ENCODE data around the gene FBLN7. TPM values are rescaled to one million over a fixed set of nuclear protein-coding genes. Genes with fewer than 3 reads are reported as not detected.

Gene FBLN7
- total and polyA plus RNA-seq, 11 donors, result 0.23 to 2.9 (median 0.49) TPM; not detected in 1

GRCh38 chr2:112154246-112155117 is 16.3 kb downstream of the FBLN7 start:
- 86 to 88% (median 87%) methylated on average over 13 to 14 of the region's 14 CpGs for WGBS, 4 donors
- ATAC-seq, result no peak

GRCh38 chr2:112155331-112156151 is 17.4 kb downstream of the FBLN7 start:
- no peak for DNase-seq
- H3K9me3 ChIP-seq, result no peaks in the 10 kb centered on the region
- H3K4me3 ChIP-seq, result no peak overlapping the region
- 81 to 85% (median 84%) methylated on average over 20 to 27 of the region's 27 CpGs for WGBS, 4 donors
- intact Hi-C loops (cut with DNase I), result no loop called here
- no peaks in the 10 kb centered on the region for H3K36me3 ChIP-seq
- no peak overlapping the region for H3K27ac ChIP-seq
- no peak for ATAC-seq
- no peaks in the 10 kb centered on the region for H3K27me3 ChIP-seq
- peaks cover 0 to 11% (median 0%) of the 10 kb centered on the region in 12 donors for H3K4me1 ChIP-seq
- no peak for TF ChIP-seq POLR2A (IDR thresholded peaks at IDR 0.05)
- TF ChIP-seq CTCF (IDR thresholded peaks at IDR 0.05), result no peak

More at GRCh38 chr2:112154246-112155117, 16.3 kb downstream of the FBLN7 start:
- intact Hi-C loops (cut with DNase I), result no loop called here
- no peaks in the 10 kb centered on the region for H3K9me3 ChIP-seq
- H3K27ac ChIP-seq, result no peak overlapping the region
- TF ChIP-seq POLR2A (IDR thresholded peaks at IDR 0.05), result no peak
- TF ChIP-seq CTCF (IDR thresholded peaks at IDR 0.05), result no peak
- DNase-seq, result no peak
- peaks cover 0 to 11% (median 0%) of the 10 kb centered on the region in 12 donors for H3K4me1 ChIP-seq
- no peak overlapping the region for H3K4me3 ChIP-seq
- H3K36me3 ChIP-seq, result no peaks in the 10 kb centered on the region
- H3K27me3 ChIP-seq, result no peaks in the 10 kb centered on the region

- H3K4me1 ChIP-seq, result peaks cover 0 to 11% (median 0%) of the 10 kb centered on the region in 12 donors
- no peak for TF ChIP-seq POLR2A (IDR thresholded peaks at IDR 0.05)
- TF ChIP-seq CTCF (IDR thresholded peaks at IDR 0.05), result no peak
- WGBS, 4 donors, result 76 to 80% (median 77%) methylated on average over 21 of the region's 21 CpGs
- no peaks in the 10 kb centered on the region for H3K9me3 ChIP-seq
- no peaks in the 10 kb centered on the region for H3K36me3 ChIP-seq
- H3K27ac ChIP-seq, result no peak overlapping the region
- DNase-seq, result no peak
- ATAC-seq, result no peak
- no peak overlapping the region for H3K4me3 ChIP-seq
- intact Hi-C loops (cut with DNase I), result no loop called here
- H3K27me3 ChIP-seq, result no peaks in the 10 kb centered on the region
Observed at GRCh38 chr2:112156152-112156986, 18.2 kb downstream of the FBLN7 start.

All from heart left ventricle (tissue), 16 donors.